GM12874 (cell line): ENCODE data around the gene NOL3.

Source experiments
- TF ChIP-seq, protein P1 (sequence below): IDR thresholded peaks from 2 replicates; pipeline ENCODE4 v1.5.1; 2011; ENCODE audit warnings: low read depth, mild to moderate bottlenecking, control low read depth, low read length, moderate library complexity; ENCODE audit not compliant: insufficient read depth

The NOL3 gene

DNA sequence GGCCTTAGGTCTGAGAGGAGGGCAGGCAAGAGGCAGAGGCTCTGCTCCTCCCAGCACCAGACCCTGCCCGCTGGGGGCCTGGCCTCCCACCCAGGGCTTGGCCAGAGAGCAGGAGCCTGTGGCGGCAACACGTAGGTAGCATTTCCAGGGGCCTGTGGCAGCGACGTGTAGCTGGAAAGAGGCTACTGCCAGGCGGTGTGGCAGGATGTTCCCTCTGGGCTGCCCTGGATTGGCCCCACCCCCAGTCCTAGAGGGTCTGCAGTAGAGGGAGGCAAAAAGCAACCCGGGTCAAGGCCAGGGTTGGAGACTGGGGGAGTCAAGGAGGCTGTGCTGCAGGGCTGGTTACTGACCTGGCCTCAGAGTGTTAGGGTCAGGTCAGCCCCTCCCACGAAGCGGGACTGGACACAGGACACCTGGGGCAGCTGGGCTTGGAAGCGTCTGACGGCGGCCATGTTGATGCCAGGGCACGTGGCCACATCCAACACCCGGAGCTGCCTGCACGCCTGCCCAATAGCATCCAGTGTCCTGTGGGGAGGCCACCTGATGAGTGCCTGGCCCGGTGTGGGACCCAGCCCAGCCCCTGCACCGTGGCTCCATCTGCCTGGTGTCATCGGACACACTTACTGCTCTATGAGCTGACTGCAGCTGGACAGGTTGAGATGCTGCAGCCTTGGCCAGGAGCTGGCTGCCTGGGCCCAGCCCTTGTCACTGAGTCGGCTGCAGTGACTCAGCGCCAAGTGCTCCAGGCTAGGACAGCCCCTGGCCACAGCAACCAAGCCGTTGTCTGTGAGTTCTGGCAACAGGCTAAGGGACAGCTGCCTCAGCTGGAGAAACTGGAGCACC, 37.1 kb downstream of the NOL3 start:
- TF ChIP-seq, protein P1, sequence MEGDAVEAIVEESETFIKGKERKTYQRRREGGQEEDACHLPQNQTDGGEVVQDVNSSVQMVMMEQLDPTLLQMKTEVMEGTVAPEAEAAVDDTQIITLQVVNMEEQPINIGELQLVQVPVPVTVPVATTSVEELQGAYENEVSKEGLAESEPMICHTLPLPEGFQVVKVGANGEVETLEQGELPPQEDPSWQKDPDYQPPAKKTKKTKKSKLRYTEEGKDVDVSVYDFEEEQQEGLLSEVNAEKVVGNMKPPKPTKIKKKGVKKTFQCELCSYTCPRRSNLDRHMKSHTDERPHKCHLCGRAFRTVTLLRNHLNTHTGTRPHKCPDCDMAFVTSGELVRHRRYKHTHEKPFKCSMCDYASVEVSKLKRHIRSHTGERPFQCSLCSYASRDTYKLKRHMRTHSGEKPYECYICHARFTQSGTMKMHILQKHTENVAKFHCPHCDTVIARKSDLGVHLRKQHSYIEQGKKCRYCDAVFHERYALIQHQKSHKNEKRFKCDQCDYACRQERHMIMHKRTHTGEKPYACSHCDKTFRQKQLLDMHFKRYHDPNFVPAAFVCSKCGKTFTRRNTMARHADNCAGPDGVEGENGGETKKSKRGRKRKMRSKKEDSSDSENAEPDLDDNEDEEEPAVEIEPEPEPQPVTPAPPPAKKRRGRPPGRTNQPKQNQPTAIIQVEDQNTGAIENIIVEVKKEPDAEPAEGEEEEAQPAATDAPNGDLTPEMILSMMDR, result no peak

DNA sequence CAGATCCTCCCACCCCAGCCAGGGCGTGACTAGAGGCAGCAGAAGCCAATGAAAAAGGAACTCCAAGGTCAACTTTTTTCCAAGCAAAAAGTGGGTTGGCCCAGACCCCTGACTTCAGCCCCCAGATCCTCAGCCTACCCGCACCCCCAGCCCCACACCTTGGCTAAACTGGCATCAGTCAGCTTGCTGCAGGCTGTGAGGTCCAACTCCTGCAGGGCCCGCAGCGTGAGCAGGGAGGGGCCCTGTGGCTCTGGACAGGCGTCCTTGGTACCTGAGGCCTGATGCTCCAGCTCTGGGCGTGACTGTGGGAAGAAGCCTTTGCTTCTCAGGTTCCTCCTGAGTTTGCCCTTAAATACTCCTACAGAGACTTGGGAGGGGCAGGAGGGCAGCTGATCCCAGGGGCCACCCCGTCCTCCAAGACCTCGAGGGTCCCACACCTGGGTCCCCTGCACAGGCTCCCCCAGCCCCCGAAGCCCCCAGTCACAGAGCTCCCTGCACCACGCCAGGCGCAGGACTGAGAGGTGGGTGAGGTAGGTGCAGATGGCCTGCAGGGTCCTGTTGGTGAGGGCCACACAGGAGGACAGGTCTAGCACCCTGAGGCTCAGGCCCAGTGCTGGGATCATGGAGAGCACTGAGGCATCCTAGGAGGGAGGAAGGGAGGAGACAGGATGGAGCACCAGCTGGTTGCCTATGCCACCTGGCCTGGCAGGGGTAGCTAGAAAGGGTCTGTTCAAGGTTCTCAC, 38.0 kb downstream of the NOL3 start:
- TF ChIP-seq, protein P1, result no peak

- TF ChIP-seq, protein P1, result no peak
Measured at GRCh38 chr16:67209565-67209964, 39.2 kb downstream of the NOL3 start.

DNA sequence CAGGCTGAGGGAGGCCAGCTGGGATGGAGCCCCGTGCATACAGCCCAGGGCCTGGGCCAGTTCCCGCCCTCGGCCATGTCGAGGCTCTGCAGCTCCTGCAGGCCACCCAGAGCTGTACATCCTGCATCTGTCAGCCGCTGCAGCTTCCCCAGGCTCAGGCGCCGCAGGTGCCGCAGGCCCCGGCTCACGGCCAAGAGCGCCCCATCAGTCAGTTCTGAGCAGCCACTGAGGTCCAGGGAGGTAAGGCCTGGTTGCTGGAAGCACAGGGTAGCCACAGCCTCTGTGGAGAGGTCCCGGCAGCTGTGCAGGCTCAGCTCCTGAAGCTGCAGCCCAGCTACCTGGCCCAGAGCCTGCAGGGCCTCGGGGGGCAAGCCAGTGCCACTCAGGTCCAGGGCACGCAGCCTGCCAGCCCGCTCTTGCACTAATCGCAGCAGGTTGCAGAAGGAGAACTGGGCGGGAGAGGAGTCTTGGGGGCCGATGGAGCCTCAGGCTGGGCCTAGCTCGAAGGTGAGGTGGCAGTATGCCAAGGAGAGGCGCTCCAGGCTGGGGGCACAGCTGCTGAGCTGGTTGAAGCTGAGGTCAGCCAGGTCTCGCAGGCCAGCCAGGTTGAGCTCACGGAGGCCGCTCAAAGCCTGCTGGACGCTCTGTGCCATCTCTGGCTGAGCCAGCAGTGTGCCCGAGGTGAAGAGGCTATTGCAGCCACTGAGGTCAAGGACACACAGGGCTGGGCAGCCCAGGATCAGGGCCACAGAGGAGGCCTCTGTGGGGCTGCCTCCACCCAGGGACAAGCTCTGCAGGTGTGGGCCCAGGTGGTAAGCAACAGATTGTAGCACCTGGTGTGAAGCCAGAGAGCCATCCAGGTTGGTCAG, 40.0 kb downstream of the NOL3 start:
- TF ChIP-seq, protein P1, result no peak

DNA sequence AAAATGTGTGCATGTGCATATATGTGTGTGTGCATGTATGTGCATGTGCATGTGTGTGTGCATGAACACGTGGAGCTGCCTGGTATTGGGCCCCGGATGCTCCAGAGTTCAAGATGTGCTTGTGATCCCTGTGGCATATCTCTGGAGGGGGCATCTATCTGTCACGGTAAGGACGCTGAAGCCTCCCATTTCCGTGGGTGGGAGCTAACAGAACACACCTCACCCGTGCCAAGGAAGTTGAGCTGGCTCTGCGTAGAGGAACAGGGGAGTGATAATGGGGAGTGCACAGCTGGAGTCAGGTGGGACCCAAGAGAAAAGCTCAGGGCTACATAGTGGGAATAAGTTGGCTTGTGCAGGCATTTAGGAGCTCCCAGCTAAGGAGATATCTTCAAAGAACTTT, 41.3 kb downstream of the NOL3 start:
- TF ChIP-seq, protein P1, result no peak

- TF ChIP-seq, protein P1, result no peak
Measured at GRCh38 chr16:67212766-67213165, 42.4 kb downstream of the NOL3 start.
